Testis (tissue), 2 donors: Measurements from ENCODE around the gene OR8G1.

Experiments used
- POLR2A ChIP-seq: fragments of 450-650 bp; IDR thresholded peaks from one replicate; pipeline ENCODE4 v1.6.1; 2017; ENCODE audit warnings: antibody characterized with exemption, mild to moderate bottlenecking, moderate library complexity
- TF ChIP-seq, protein P1 (sequence below), 3 experiments: fragments of 450-650 bp in 2 of 3; fragments of 200-600 bp in 1 of 3; sonication (generic) in 1 of 3; IDR thresholded peaks; one replicate each; pipeline ENCODE4 v1.5.1; 2016 to 2019; ENCODE audit warnings: antibody characterized with exemption in 3 of 3, mild to moderate bottlenecking in 2 of 3, moderate library complexity in 1 of 3

GRCh38 chr11:124200671-124201070, 40.2 kb upstream of the OR8G1 start:
- TF ChIP-seq, protein P1, sequence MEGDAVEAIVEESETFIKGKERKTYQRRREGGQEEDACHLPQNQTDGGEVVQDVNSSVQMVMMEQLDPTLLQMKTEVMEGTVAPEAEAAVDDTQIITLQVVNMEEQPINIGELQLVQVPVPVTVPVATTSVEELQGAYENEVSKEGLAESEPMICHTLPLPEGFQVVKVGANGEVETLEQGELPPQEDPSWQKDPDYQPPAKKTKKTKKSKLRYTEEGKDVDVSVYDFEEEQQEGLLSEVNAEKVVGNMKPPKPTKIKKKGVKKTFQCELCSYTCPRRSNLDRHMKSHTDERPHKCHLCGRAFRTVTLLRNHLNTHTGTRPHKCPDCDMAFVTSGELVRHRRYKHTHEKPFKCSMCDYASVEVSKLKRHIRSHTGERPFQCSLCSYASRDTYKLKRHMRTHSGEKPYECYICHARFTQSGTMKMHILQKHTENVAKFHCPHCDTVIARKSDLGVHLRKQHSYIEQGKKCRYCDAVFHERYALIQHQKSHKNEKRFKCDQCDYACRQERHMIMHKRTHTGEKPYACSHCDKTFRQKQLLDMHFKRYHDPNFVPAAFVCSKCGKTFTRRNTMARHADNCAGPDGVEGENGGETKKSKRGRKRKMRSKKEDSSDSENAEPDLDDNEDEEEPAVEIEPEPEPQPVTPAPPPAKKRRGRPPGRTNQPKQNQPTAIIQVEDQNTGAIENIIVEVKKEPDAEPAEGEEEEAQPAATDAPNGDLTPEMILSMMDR (IDR thresholded peaks at IDR 0.05) = no peak
- no peak for TF ChIP-seq POLR2A
